HuH-7.5 (cell line): Measurements from ENCODE around the gene SSBP2.
"Not testable (repeated sequence)": the region's sequence is repeated elsewhere in the genome, so short reads cannot be mapped to it uniquely, and the experiment has no call there.

Experiments used
- DNase-seq: peaks from one replicate; pipeline ENCODE4 v3.0.0; 2011; ENCODE audit warnings: low spot score

Gene SSBP2

GRCh38 chr5:81427566-81427965 lies 323.3 kb downstream of the SSBP2 start:
- no peak for DNase-seq

- DNase-seq, result no peak
These were observed 324.4 kb downstream of the SSBP2 start for GRCh38 chr5:81426359-81427030.

- no peak for DNase-seq
These were observed 325.3 kb downstream of the SSBP2 start for GRCh38 chr5:81425569-81425968.

- DNase-seq, result no peak
These were observed 326.2 kb downstream of the SSBP2 start for GRCh38 chr5:81424728-81425127.

GRCh38 chr5:81422671-81423070 lies 328.2 kb downstream of the SSBP2 start:
- peak; percentile 40 for DNase-seq

GRCh38 chr5:81420039-81420667 lies 330.7 kb downstream of the SSBP2 start:
- DNase-seq, result no peak

GRCh38 chr5:81418606-81419005 lies 332.3 kb downstream of the SSBP2 start:
- DNase-seq, result no peak

- no peak for DNase-seq
These were observed 333.8 kb downstream of the SSBP2 start for GRCh38 chr5:81417052-81417451.

GRCh38 chr5:81409896-81410295 lies 341.0 kb downstream of the SSBP2 start:
- no peak for DNase-seq

GRCh38 chr5:81409361-81409760 lies 341.5 kb downstream of the SSBP2 start:
- no peak for DNase-seq

GRCh38 chr5:81408496-81408895 lies 342.4 kb downstream of the SSBP2 start:
- DNase-seq, result no peak

- not testable (repeated sequence) for DNase-seq
These were observed 343.1 kb downstream of the SSBP2 start for GRCh38 chr5:81407811-81408210.

GRCh38 chr5:81405126-81405891 lies 345.6 kb downstream of the SSBP2 start:
- DNase-seq, result no peak

GRCh38 chr5:81402192-81402930 lies 348.5 kb downstream of the SSBP2 start:
- no peak for DNase-seq

- no peak for DNase-seq
These were observed 349.6 kb downstream of the SSBP2 start for GRCh38 chr5:81401266-81401665.

- DNase-seq, result no peak
These were observed 350.5 kb downstream of the SSBP2 start for GRCh38 chr5:81400375-81400774.

- no peak for DNase-seq
These were observed 352.2 kb downstream of the SSBP2 start for GRCh38 chr5:81398741-81399140.

- DNase-seq, result no peak
These were observed 353.7 kb downstream of the SSBP2 start for GRCh38 chr5:81397176-81397575.

- no peak for DNase-seq
These were observed 355.6 kb downstream of the SSBP2 start for GRCh38 chr5:81395262-81395661.

GRCh38 chr5:81393783-81394718 lies 356.8 kb downstream of the SSBP2 start, which contains the start of gene ACOT12:
Gene ACOT12 (minus strand): TSS chr5:81394134. CDS start chr5:81394114, 20 bp downstream.
- no peak for DNase-seq

GRCh38 chr5:81393430-81393782 lies 357.5 kb downstream of the SSBP2 start:
- no peak for DNase-seq
